Tibial nerve (tissue), 4 donors: ENCODE results near the gene OR8A1.

Experiments
- CTCF ChIP-seq, 5 experiments: fragments of 200-600 bp in 3 of 5; fragments of 450-650 bp in 2 of 5; sonication (generic) in 3 of 5; IDR thresholded peaks; one replicate each; pipeline ENCODE4 v1.5.1; 2016 to 2019; ENCODE audit warnings: antibody characterized with exemption in 5 of 5, mild to moderate bottlenecking in 3 of 5, moderate library complexity in 2 of 5
- EP300 ChIP-seq, 2 donors: sonication (generic); formaldehyde crosslinking; IDR thresholded peaks; one replicate each; pipeline ENCODE4 v1.6.1; 2017; ENCODE audit warnings: antibody characterized with exemption in 2 of 2, mild to moderate bottlenecking in 1 of 2
- POLR2A ChIP-seq, 2 donors: fragments of 450-650 bp; IDR thresholded peaks; one replicate each; pipeline ENCODE4 v1.6.1; 2017; ENCODE audit warnings: antibody characterized with exemption in 2 of 2, mild to moderate bottlenecking in 2 of 2, moderate library complexity in 2 of 2

GRCh38 chr11:124608147-124608546 lies 38.4 kb downstream of the OR8A1 start:
- no peak for TF ChIP-seq POLR2A (IDR thresholded peaks at IDR 0.05)
- TF ChIP-seq EP300 (IDR thresholded peaks at IDR 0.05), result no peak
- TF ChIP-seq CTCF (IDR thresholded peaks at IDR 0.05), result no peak
